Astrocyte (in vitro differentiated cells and primary cell): ENCODE data around the gene MESD. TPM values are rescaled to one million over a fixed set of nuclear protein-coding genes. Genes with fewer than 3 reads are reported as not detected.

Source experiments
- DNase-seq: peaks from one replicate; pipeline ENCODE4 v3.0.0-alpha.2; 2010; ENCODE audit warnings: low read depth
- FAIRE-seq: peaks from 2 replicates; lab custom pipeline; 2011; peaks lifted over from hg19 to GRCh38; lab: Jason Lieb, UNC
- H2AFZ ChIP-seq: 2 replicates; pipeline ENCODE4 v1.6.0; 2012; ENCODE audit warnings: low read depth, low read length, inconsistent platforms
- H3K27ac ChIP-seq: 2 replicates; pipeline ENCODE4 v1.5.1; 2011; ENCODE audit warnings: low read depth, low read length, inconsistent platforms
- H3K27me3 ChIP-seq: 2 replicates; pipeline ENCODE4 v1.6.0; 2011; ENCODE audit warnings: low read length, inconsistent platforms; ENCODE audit not compliant: insufficient read depth
- H3K36me3 ChIP-seq: 2 replicates; pipeline ENCODE4 v1.5.1; 2011; ENCODE audit warnings: low read length, inconsistent platforms; ENCODE audit not compliant: insufficient read depth
- H3K4me1 ChIP-seq: 2 replicates; pipeline ENCODE4 v1.5.1; 2011; ENCODE audit warnings: low read length, inconsistent platforms; ENCODE audit not compliant: insufficient read depth
- H3K4me2 ChIP-seq: 2 replicates; pipeline ENCODE4 v1.6.0; 2012; ENCODE audit warnings: low read length, inconsistent platforms
- H3K4me3 ChIP-seq: 2 replicates; pipeline ENCODE4 v1.5.1; 2011; ENCODE audit warnings: low read depth, mild to moderate bottlenecking, low read length, inconsistent platforms; ENCODE audit not compliant: insufficient read depth
- H3K79me2 ChIP-seq: 2 replicates; pipeline ENCODE4 v1.6.0; 2012; ENCODE audit warnings: mild to moderate bottlenecking, low read length, inconsistent platforms; ENCODE audit not compliant: insufficient read depth
- H3K9ac ChIP-seq: 2 replicates; pipeline ENCODE4 v1.6.0; 2012; ENCODE audit warnings: mild to moderate bottlenecking, low read length, inconsistent platforms
- H3K9me3 ChIP-seq: 2 replicates; pipeline ENCODE4 v1.5.1; 2012; ENCODE audit warnings: low read depth, mild to moderate bottlenecking, low read length, inconsistent platforms; ENCODE audit not compliant: insufficient read depth
- H4K20me1 ChIP-seq: 2 replicates; pipeline ENCODE4 v1.6.0; 2012; ENCODE audit warnings: low read length, inconsistent platforms; ENCODE audit not compliant: insufficient read depth
- H3K27ac Mint-ChIP-seq: one replicate; pipeline ENCODE4 v1.8.0; 2021; ENCODE audit warnings: mild to moderate bottlenecking, mixed read lengths; ENCODE audit not compliant: unreplicated experiment
- H3K27me3 Mint-ChIP-seq: one replicate; pipeline ENCODE4 v1.8.0; 2021; ENCODE audit warnings: low read depth, mixed read lengths; ENCODE audit not compliant: unreplicated experiment
- H3K36me3 Mint-ChIP-seq: one replicate; pipeline ENCODE4 v1.8.0; 2021; ENCODE audit warnings: low read depth, mixed read lengths; ENCODE audit not compliant: unreplicated experiment
- H3K4me1 Mint-ChIP-seq: one replicate; pipeline ENCODE4 v1.8.0; 2021; ENCODE audit warnings: low read depth, mixed read lengths; ENCODE audit not compliant: unreplicated experiment
- H3K4me3 Mint-ChIP-seq: one replicate; pipeline ENCODE4 v1.8.0; 2021; ENCODE audit warnings: mild to moderate bottlenecking, moderate library complexity, mixed read lengths; ENCODE audit not compliant: unreplicated experiment
- H3K9me3 Mint-ChIP-seq: one replicate; pipeline ENCODE4 v1.8.0; 2021; ENCODE audit warnings: mild to moderate bottlenecking, mixed read lengths; ENCODE audit not compliant: unreplicated experiment
- CTCF ChIP-seq: IDR thresholded peaks from 2 replicates; pipeline ENCODE4 v1.5.1; 2011; ENCODE audit warnings: low read depth, mild to moderate bottlenecking, inconsistent platforms, low read length, moderate library complexity; ENCODE audit not compliant: insufficient read depth
- EZH2 ChIP-seq: IDR thresholded peaks from 2 replicates; pipeline ENCODE4 v1.6.1; 2012; ENCODE audit warnings: mild to moderate bottlenecking, low read length, inconsistent platforms; ENCODE audit not compliant: insufficient read depth
- total RNA-seq: library from RNA; stranded (reverse); gene quantifications from 2 replicates; pipeline ENCODE4 v1.2.1, GENCODE V29; 2021

The MESD gene
- total RNA-seq, 1 donor from 2014 or later, result 33.1 TPM

- H3K9me3 Mint-ChIP-seq, result no peaks in the 10 kb centered on the region
- no peaks in the 10 kb centered on the region for H3K36me3 ChIP-seq
- no peak overlapping the region for H3K27ac Mint-ChIP-seq
- no peaks in the 10 kb centered on the region for H3K27me3 ChIP-seq
- no peak overlapping the region for H3K27ac ChIP-seq
- H3K79me2 ChIP-seq, result no peaks in the 10 kb centered on the region
- FAIRE-seq, result no peak
- peaks cover 35% of the 10 kb centered on the region for H3K4me1 ChIP-seq
- TF ChIP-seq EZH2 (no peak), CTCF (no peak)
- no peak overlapping the region for H3K4me3 ChIP-seq
- peaks cover 6% of the 10 kb centered on the region for H3K36me3 Mint-ChIP-seq
- DNase-seq, result peak; percentile 35
- no peak overlapping the region for H3K4me3 Mint-ChIP-seq
- H3K27me3 Mint-ChIP-seq, result peaks cover 5% of the 10 kb centered on the region
- H3K4me2 ChIP-seq, result no peak overlapping the region
- H4K20me1 ChIP-seq, result peaks cover 4% of the 10 kb centered on the region
- no peak overlapping the region for H3K9ac ChIP-seq
- peaks cover 21% of the 10 kb centered on the region for H3K4me1 Mint-ChIP-seq
- H2AFZ ChIP-seq, result no peak overlapping the region
- no peaks in the 10 kb centered on the region for H3K9me3 ChIP-seq
Observed at GRCh38 chr15:80931191-80931590, 58.4 kb downstream of the MESD start.

- Histone ChIP-seq H4K20me1 (no peaks in the 10 kb centered on the region), H3K9me3 (no peaks in the 10 kb centered on the region), H3K79me2 (no peaks in the 10 kb centered on the region), H3K4me1 (peaks cover 36% of the 10 kb centered on the region), H3K4me3 (peak overlapping the region; percentile 6), H3K4me2 (peak overlapping the region; percentile 71), H3K27me3 (no peaks in the 10 kb centered on the region), H2AFZ (no peak overlapping the region), H3K27ac (peak overlapping the region; percentile 76), H3K9ac (peak overlapping the region; percentile 68), H3K36me3 (no peaks in the 10 kb centered on the region)
- Mint-ChIP-seq H3K27me3 (peaks cover 9% of the 10 kb centered on the region), H3K9me3 (no peaks in the 10 kb centered on the region), H3K4me3 (no peak overlapping the region), H3K4me1 (peaks cover 13% of the 10 kb centered on the region), H3K36me3 (peaks cover 7% of the 10 kb centered on the region), H3K27ac (no peak overlapping the region)
- FAIRE-seq, result no peak
- peak; percentile 86 for DNase-seq
- TF ChIP-seq EZH2 (no peak), CTCF (no peak)
Observed at GRCh38 chr15:80929689-80930088, 59.9 kb downstream of the MESD start.

DNA sequence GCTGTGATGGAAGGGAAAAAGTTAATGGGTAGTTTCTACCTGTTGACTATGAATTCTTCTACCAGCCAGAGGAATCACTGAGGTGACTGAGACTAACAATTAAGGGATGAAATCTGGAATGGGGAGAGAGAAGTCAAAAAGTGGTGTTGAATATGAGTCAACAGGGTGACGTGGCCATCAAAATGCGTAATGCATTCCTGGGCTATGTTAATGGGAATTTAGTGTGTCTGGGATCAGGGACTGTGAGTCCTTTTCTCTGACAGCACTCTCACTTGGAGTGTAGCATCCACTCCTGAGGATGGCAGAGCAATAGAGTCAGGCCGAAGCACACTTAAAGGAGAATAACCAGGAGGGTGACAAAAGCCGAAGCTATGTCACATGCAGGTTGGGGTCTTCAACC lies 60.4 kb downstream of the MESD start:
- Histone ChIP-seq H3K4me2 (peak overlapping the region; percentile 71), H3K79me2 (no peaks in the 10 kb centered on the region), H4K20me1 (no peaks in the 10 kb centered on the region), H3K36me3 (no peaks in the 10 kb centered on the region), H3K4me1 (peaks cover 31% of the 10 kb centered on the region), H3K9ac (peak overlapping the region; percentile 68), H3K4me3 (peak overlapping the region; percentile 6), H3K9me3 (no peaks in the 10 kb centered on the region), H3K27ac (peak overlapping the region; percentile 76), H2AFZ (no peak overlapping the region), H3K27me3 (no peaks in the 10 kb centered on the region)
- Mint-ChIP-seq H3K4me3 (no peak overlapping the region), H3K9me3 (no peaks in the 10 kb centered on the region), H3K36me3 (peaks cover 9% of the 10 kb centered on the region), H3K4me1 (peaks cover 8% of the 10 kb centered on the region), H3K27ac (no peak overlapping the region), H3K27me3 (peaks cover 12% of the 10 kb centered on the region)
- FAIRE-seq (peak; percentile 97), DNase-seq (peak; percentile 94)
- TF ChIP-seq CTCF (no peak), EZH2 (no peak)
